ENCODE measurements around the gene SYT9.

SYT9 gene

DNA sequence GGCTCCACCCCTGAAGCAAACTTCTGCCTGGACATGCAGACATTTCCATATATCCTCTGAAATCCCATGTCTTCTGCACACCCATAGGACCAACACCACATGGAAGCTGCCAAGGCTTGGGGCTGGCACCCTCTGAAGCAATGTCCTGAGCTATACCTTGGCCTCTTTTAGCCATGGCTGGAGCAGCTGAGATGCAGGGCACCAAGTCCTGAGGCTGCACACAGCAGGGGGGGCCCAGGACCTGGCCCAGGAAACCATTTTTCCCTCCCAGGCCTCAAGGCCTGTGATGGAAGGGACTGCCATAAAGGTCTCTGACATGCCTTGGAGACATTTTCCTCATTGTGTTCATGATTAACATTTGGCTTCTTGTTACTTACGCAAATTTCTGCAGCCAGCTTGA lies 34.5 kb downstream of the SYT9 start:
- no peak for DNase-seq
- H3K27me3 ChIP-seq (replicated peaks in 2 of 5; ENCODE audit: control insufficient read depth in 4 of 5, insufficient read depth in 5 of 5, low read length in 4 of 5), result peaks cover 0 to 4% (median 2%) of the 10 kb centered on the region in 5 experiments
- H3K9me3 ChIP-seq (ENCODE audit: control extremely low read depth in 1 of 5, control insufficient read depth in 4 of 5, insufficient read depth in 2 of 5, low read depth in 1 of 5, low read length in 4 of 5), result peaks cover 0 to 14% (median 3%) of the 10 kb centered on the region in 5 experiments
- WGBS (ENCODE audit: insufficient coverage), result 100% methylated on average over 1 of the region's 1 CpG
- POLR2A ChIA-PET, result no interaction called here
- CTCF ChIA-PET, result no interaction called here
- H3K4me3 ChIP-seq (ENCODE audit: control insufficient read depth in 1 of 7, extremely low read depth in 1 of 7, insufficient read depth in 4 of 7, low read depth in 2 of 7, low read length in 6 of 7), result no peak overlapping the region
- no peaks in the 10 kb centered on the region for H3K4me1 ChIP-seq (ENCODE audit: control extremely low read depth in 1 of 4, control insufficient read depth in 4 of 4, insufficient read depth in 4 of 4, low read length in 3 of 4)
- no peaks in the 10 kb centered on the region for H3K36me3 ChIP-seq (ENCODE audit: control insufficient read depth in 4 of 4, insufficient read depth in 4 of 4, low read length in 3 of 4)
- no peak overlapping the region for H3K27ac ChIP-seq (ENCODE audit: insufficient read depth in 1 of 2, low read depth in 1 of 2, low read length in 2 of 2, poor library complexity in 1 of 2, severe bottlenecking in 2 of 2)

DNA sequence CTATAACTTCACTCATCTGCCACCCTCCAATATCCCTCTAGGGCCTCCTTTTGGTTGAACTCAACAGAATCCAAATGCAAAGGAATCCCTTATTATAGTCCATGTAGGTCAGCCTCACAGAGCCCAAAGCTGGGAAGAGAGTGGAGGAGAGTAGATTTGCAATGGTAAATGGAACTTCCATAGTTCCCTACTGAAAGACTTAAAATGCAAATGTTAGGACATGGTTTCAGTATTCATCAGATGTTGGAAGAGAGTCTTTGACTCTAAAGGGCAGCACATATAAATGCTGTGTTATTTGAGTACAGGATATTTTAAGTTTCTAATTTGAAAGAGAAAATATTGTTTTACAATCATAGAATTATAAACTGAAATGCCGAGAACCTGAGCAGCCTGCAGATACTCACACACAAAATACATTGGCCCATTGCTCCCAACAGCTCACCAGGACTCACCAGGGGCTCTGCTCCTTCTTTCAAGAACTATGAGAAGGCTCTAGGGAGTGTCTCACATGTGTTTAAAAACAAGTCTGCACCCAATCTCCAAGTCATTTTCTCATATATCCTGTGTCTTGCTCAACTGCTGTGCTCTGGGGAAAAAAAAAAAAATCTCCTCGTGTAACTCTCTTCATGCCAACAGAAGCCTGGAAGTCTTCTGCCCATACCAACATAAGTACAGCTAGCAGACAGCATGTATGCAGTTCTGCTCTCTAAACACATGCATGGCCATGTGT lies 39.6 kb downstream of the SYT9 start:
- POLR2A ChIA-PET, result no interaction called here
- no peaks in the 10 kb centered on the region for H3K4me1 ChIP-seq (ENCODE audit: control extremely low read depth in 1 of 4, control insufficient read depth in 4 of 4, insufficient read depth in 4 of 4, low read length in 3 of 4)
- H3K9me3 ChIP-seq (ENCODE audit: control extremely low read depth in 1 of 5, control insufficient read depth in 4 of 5, insufficient read depth in 2 of 5, low read depth in 1 of 5, low read length in 4 of 5), result peaks cover 0 to 1% (median 0%) of the 10 kb centered on the region in 5 experiments
- H3K27me3 ChIP-seq (replicated peaks in 2 of 5; ENCODE audit: control insufficient read depth in 4 of 5, insufficient read depth in 5 of 5, low read length in 4 of 5), result peaks cover 0 to 2% (median 0%) of the 10 kb centered on the region in 5 experiments
- no peak overlapping the region for H3K27ac ChIP-seq (ENCODE audit: insufficient read depth in 1 of 2, low read depth in 1 of 2, low read length in 2 of 2, poor library complexity in 1 of 2, severe bottlenecking in 2 of 2)
- no peak overlapping the region for H3K4me3 ChIP-seq (ENCODE audit: control insufficient read depth in 1 of 7, extremely low read depth in 1 of 7, insufficient read depth in 4 of 7, low read depth in 2 of 7, low read length in 6 of 7)
- no peak for DNase-seq
- CTCF ChIA-PET, result interaction anchor here (1.4 kb wide), 1 partner anchor 10 kb away, joined by 5 read pairs; no protein-coding TSS in a partner anchor
- no peaks in the 10 kb centered on the region for H3K36me3 ChIP-seq (ENCODE audit: control insufficient read depth in 4 of 4, insufficient read depth in 4 of 4, low read length in 3 of 4)
- WGBS (ENCODE audit: insufficient coverage), result no CpG with 5 or more reads among the region's 2 CpGs

DNA sequence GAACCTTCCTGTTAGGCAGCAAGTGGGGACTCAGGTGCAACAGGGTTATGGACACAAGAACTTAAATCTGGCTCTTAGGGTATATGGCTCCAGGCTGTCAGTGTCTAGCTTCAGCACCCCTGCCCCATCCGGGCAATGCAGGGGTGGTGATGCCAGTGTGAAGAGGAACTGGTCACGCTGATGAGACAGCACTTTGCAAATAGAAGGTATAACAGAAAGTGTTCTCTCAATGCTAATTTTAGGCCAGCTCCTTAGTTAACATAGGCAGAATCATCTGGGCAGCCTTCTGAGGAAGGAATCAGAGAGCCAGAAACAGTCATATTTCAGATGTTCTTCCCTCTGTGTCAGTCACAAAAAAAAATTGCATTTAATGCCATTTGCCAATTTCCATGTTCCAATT lies 41.2 kb downstream of the SYT9 start:
- no peaks in the 10 kb centered on the region for H3K36me3 ChIP-seq (ENCODE audit: control insufficient read depth in 4 of 4, insufficient read depth in 4 of 4, low read length in 3 of 4)
- H3K27ac ChIP-seq (ENCODE audit: insufficient read depth in 1 of 2, low read depth in 1 of 2, low read length in 2 of 2, poor library complexity in 1 of 2, severe bottlenecking in 2 of 2), result no peak overlapping the region
- H3K27me3 ChIP-seq (replicated peaks in 2 of 5; ENCODE audit: control insufficient read depth in 4 of 5, insufficient read depth in 5 of 5, low read length in 4 of 5), result peaks cover 0 to 2% (median 0%) of the 10 kb centered on the region in 5 experiments
- no peaks in the 10 kb centered on the region for H3K4me1 ChIP-seq (ENCODE audit: control extremely low read depth in 1 of 4, control insufficient read depth in 4 of 4, insufficient read depth in 4 of 4, low read length in 3 of 4)
- ChIA-PET CTCF (no interaction called here), POLR2A (no interaction called here)
- peak in 2 of 3 donors; percentile 25 to 51 for DNase-seq
- no CpG with 5 or more reads among the region's 2 CpGs for WGBS (ENCODE audit: insufficient coverage)
- H3K4me3 ChIP-seq (ENCODE audit: control insufficient read depth in 1 of 7, extremely low read depth in 1 of 7, insufficient read depth in 4 of 7, low read depth in 2 of 7, low read length in 6 of 7), result no peak overlapping the region
- H3K9me3 ChIP-seq (ENCODE audit: control extremely low read depth in 1 of 5, control insufficient read depth in 4 of 5, insufficient read depth in 2 of 5, low read depth in 1 of 5, low read length in 4 of 5), result no peaks in the 10 kb centered on the region

DNA sequence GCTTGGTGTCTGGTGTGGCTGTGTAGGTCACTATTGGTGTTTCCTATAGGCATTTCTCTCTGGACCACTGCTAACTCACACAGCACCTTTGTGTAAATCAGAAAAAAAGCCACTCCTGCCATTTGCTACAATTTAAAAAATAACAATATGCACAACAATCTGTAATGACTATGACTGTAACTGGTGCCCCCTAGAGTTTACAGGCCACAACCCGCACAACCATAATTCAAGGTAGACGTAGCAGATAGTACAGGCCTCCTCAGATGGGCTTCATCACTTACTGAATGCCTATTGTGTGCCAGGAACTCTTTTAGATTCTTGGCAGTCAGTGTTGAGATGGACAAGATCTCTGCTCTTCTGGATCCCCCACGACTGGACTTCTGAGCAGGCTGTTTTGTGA lies 47.7 kb downstream of the SYT9 start:
- 97% methylated on average over 3 of the region's 3 CpGs for WGBS (ENCODE audit: insufficient coverage)
- CTCF ChIA-PET, result no interaction called here

DNA sequence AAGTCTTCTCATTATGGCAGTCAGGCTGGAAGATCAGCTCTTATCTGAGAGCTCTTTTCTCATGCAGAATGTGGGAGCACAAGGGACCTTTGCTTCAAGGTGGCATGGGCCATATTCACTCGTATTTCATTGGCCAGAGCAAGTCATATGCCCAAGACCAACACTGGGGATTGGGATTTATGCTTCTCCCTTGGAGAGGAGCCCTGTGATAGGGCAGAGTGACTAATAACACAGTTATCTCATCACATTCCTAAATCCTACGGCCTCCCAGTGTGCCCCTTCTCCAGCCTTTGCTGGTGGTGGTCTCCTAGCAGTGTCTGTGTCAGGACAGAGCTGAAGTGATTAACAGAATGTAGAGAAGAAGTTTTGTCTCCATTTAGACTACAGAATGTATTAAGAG lies 48.6 kb downstream of the SYT9 start:
- ChIA-PET POLR2A (no interaction called here), CTCF (no interaction called here)
- WGBS (ENCODE audit: insufficient coverage), result no CpG with 5 or more reads among the region's 2 CpGs

More for the DNA sequence above, 47.7 kb downstream of the SYT9 start:
- H3K9me3 ChIP-seq (ENCODE audit: control extremely low read depth in 1 of 5, control insufficient read depth in 4 of 5, insufficient read depth in 2 of 5, low read depth in 1 of 5, low read length in 4 of 5), result no peaks in the 10 kb centered on the region
- DNase-seq, result no peak
- no peak overlapping the region for H3K27ac ChIP-seq (ENCODE audit: insufficient read depth in 1 of 2, low read depth in 1 of 2, low read length in 2 of 2, poor library complexity in 1 of 2, severe bottlenecking in 2 of 2)
- H3K27me3 ChIP-seq (replicated peaks in 2 of 5; ENCODE audit: control insufficient read depth in 4 of 5, insufficient read depth in 5 of 5, low read length in 4 of 5), result no peaks in the 10 kb centered on the region
- POLR2A ChIA-PET, result no interaction called here
- H3K4me3 ChIP-seq (ENCODE audit: control insufficient read depth in 1 of 7, extremely low read depth in 1 of 7, insufficient read depth in 4 of 7, low read depth in 2 of 7, low read length in 6 of 7), result no peak overlapping the region
- no peaks in the 10 kb centered on the region for H3K36me3 ChIP-seq (ENCODE audit: control insufficient read depth in 4 of 4, insufficient read depth in 4 of 4, low read length in 3 of 4)
- H3K4me1 ChIP-seq (ENCODE audit: control extremely low read depth in 1 of 4, control insufficient read depth in 4 of 4, insufficient read depth in 4 of 4, low read length in 3 of 4), result no peaks in the 10 kb centered on the region

DNA sequence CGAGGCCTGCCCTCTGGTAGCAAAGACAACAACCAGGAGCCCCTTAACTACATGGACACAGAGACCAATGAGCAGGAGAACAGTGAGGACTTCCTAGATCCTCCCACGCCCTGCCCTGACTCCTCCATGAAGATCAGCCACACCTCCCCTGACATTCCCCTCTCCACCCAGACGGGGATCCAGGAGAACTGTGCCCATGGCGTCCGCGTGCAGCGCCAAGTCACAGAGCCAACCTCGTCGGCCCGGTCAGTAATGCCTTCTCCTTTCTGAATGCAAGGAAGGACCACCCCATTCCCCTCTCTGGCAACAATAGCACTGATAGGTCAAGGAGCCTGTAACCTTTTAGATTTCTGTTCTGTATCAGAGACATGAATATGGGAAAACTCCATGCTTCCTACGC lies 51.4 kb downstream of the SYT9 start:
- Histone ChIP-seq H3K4me1 (ENCODE audit: control extremely low read depth in 1 of 4, control insufficient read depth in 4 of 4, insufficient read depth in 4 of 4, low read length in 3 of 4) (no peaks in the 10 kb centered on the region), H3K27me3 (replicated peaks in 2 of 5; ENCODE audit: control insufficient read depth in 4 of 5, insufficient read depth in 5 of 5, low read length in 4 of 5) (peaks cover 0 to 9% (median 0%) of the 10 kb centered on the region in 5 experiments), H3K27ac (ENCODE audit: insufficient read depth in 1 of 2, low read depth in 1 of 2, low read length in 2 of 2, poor library complexity in 1 of 2, severe bottlenecking in 2 of 2) (no peak overlapping the region), H3K9me3 (ENCODE audit: control extremely low read depth in 1 of 5, control insufficient read depth in 4 of 5, insufficient read depth in 2 of 5, low read depth in 1 of 5, low read length in 4 of 5) (no peaks in the 10 kb centered on the region), H3K36me3 (ENCODE audit: control insufficient read depth in 4 of 4, insufficient read depth in 4 of 4, low read length in 3 of 4) (no peaks in the 10 kb centered on the region), H3K4me3 (ENCODE audit: control insufficient read depth in 1 of 7, extremely low read depth in 1 of 7, insufficient read depth in 4 of 7, low read depth in 2 of 7, low read length in 6 of 7) (no peak overlapping the region)
- DNase-seq, result no peak
- CTCF ChIA-PET, result no interaction called here
- POLR2A ChIA-PET, result no interaction called here
- WGBS (ENCODE audit: insufficient coverage), result 93% methylated on average over 6 of the region's 11 CpGs

More for the DNA sequence above, 48.6 kb downstream of the SYT9 start:
- H3K4me1 ChIP-seq (ENCODE audit: control extremely low read depth in 1 of 4, control insufficient read depth in 4 of 4, insufficient read depth in 4 of 4, low read length in 3 of 4), result no peaks in the 10 kb centered on the region
- no peak overlapping the region for H3K4me3 ChIP-seq (ENCODE audit: control insufficient read depth in 1 of 7, extremely low read depth in 1 of 7, insufficient read depth in 4 of 7, low read depth in 2 of 7, low read length in 6 of 7)
- no peak for DNase-seq
- H3K27me3 ChIP-seq (replicated peaks in 2 of 5; ENCODE audit: control insufficient read depth in 4 of 5, insufficient read depth in 5 of 5, low read length in 4 of 5), result no peaks in the 10 kb centered on the region
- H3K36me3 ChIP-seq (ENCODE audit: control insufficient read depth in 4 of 4, insufficient read depth in 4 of 4, low read length in 3 of 4), result no peaks in the 10 kb centered on the region
- no peak overlapping the region for H3K27ac ChIP-seq (ENCODE audit: insufficient read depth in 1 of 2, low read depth in 1 of 2, low read length in 2 of 2, poor library complexity in 1 of 2, severe bottlenecking in 2 of 2)
- H3K9me3 ChIP-seq (ENCODE audit: control extremely low read depth in 1 of 5, control insufficient read depth in 4 of 5, insufficient read depth in 2 of 5, low read depth in 1 of 5, low read length in 4 of 5), result no peaks in the 10 kb centered on the region

DNA sequence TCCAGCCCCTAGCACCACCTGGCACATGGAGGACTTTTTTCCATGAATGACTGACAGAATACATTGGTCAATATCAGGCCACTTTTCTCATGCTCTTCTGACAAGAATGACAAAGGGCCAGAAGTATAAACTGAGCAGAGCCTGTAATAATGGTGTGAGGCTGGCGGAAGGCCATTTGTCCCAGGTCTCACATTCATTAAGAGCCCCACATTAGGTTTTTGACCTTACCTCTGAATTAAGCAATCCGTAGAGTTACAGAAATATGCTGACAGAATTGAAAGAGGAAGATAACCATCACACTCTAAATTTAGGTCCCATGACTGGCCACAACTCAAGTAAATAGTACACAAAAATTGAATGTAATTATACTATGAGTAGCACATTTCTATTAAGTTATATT lies 55.2 kb downstream of the SYT9 start:
- no CpG with 5 or more reads among the region's 2 CpGs for WGBS (ENCODE audit: insufficient coverage)
- H3K4me3 ChIP-seq (ENCODE audit: control insufficient read depth in 1 of 7, extremely low read depth in 1 of 7, insufficient read depth in 4 of 7, low read depth in 2 of 7, low read length in 6 of 7), result no peak overlapping the region
- ChIA-PET CTCF (no interaction called here), POLR2A (no interaction called here)
- H3K4me1 ChIP-seq (ENCODE audit: control extremely low read depth in 1 of 4, control insufficient read depth in 4 of 4, insufficient read depth in 4 of 4, low read length in 3 of 4), result no peaks in the 10 kb centered on the region
- peaks cover 0 to 12% (median 0%) of the 10 kb centered on the region in 5 experiments for H3K27me3 ChIP-seq (replicated peaks in 2 of 5; ENCODE audit: control insufficient read depth in 4 of 5, insufficient read depth in 5 of 5, low read length in 4 of 5)
- no peak for DNase-seq
- no peak overlapping the region for H3K27ac ChIP-seq (ENCODE audit: insufficient read depth in 1 of 2, low read depth in 1 of 2, low read length in 2 of 2, poor library complexity in 1 of 2, severe bottlenecking in 2 of 2)
- no peaks in the 10 kb centered on the region for H3K36me3 ChIP-seq (ENCODE audit: control insufficient read depth in 4 of 4, insufficient read depth in 4 of 4, low read length in 3 of 4)
- H3K9me3 ChIP-seq (ENCODE audit: control extremely low read depth in 1 of 5, control insufficient read depth in 4 of 5, insufficient read depth in 2 of 5, low read depth in 1 of 5, low read length in 4 of 5), result no peaks in the 10 kb centered on the region
